ENCODE measurements around the gene EXO5.

Gene EXO5

GRCh38 chr1:40531381-40532061, 23.0 kb downstream of the EXO5 start, which contains the start of gene ZNF684:
ZNF684 (plus strand) TSS chr1:40531637; CDS start chr1:40533167, 1,530 bp downstream.
- TF ChIP-seq, protein P1, sequence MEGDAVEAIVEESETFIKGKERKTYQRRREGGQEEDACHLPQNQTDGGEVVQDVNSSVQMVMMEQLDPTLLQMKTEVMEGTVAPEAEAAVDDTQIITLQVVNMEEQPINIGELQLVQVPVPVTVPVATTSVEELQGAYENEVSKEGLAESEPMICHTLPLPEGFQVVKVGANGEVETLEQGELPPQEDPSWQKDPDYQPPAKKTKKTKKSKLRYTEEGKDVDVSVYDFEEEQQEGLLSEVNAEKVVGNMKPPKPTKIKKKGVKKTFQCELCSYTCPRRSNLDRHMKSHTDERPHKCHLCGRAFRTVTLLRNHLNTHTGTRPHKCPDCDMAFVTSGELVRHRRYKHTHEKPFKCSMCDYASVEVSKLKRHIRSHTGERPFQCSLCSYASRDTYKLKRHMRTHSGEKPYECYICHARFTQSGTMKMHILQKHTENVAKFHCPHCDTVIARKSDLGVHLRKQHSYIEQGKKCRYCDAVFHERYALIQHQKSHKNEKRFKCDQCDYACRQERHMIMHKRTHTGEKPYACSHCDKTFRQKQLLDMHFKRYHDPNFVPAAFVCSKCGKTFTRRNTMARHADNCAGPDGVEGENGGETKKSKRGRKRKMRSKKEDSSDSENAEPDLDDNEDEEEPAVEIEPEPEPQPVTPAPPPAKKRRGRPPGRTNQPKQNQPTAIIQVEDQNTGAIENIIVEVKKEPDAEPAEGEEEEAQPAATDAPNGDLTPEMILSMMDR (IDR thresholded peaks at IDR 0.05; ENCODE audit: low read depth, low read length) = no peak
- peak; percentile 77 for DNase-seq (ENCODE audit: extremely low read depth, low read depth)

DNA sequence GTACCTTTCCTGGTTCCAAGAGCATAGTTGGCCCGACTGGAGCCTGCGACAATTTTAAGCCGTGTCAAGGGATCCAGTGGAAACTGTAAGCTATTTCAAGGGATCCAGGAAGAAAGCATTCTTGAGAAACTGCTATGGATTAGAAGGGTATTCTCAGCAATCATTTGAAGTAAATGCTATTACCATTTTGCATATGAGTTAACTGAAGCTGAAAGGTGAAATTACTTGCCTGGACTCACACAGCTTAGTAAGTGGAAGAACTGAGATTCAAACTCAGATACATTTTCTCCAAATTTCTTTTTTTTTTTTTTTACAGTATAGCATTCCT, 23.5 kb downstream of the EXO5 start:
- TF ChIP-seq, protein P1 (IDR thresholded peaks at IDR 0.05; ENCODE audit: low read depth, low read length) = no peak
- DNase-seq (ENCODE audit: extremely low read depth, low read depth) = no peak

DNA sequence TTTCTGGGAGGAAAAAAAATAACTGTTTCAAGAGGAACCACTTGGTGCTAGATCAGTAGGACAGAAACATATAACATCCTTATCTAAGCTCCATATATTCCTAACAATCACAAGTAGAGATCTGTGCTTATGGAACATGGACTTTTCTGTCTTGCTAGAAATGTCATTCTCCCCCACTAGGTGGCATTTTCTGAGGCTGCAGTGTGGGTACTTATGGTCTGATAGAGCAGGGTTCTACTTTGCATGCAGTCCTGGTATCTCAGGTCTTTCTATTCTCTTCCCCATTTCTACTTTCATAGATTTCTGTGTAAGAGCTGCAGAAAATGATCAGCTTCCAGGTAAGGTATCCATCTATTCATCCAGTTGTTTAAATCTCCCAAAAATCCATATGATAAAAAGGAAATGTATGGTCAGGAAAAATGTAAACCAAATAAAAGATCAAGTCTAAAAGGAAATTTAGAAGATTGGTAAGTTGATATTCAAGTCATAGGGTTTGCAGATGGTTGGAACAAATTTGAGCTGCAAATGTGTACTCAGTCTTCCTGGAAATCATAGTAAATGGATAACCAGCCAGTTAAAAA, 24.4 kb downstream of the EXO5 start:
- TF ChIP-seq, protein P1 (IDR thresholded peaks at IDR 0.05; ENCODE audit: low read depth, low read length) = peak; percentile 62
- DNase-seq (ENCODE audit: extremely low read depth, low read depth) = no peak

DNA sequence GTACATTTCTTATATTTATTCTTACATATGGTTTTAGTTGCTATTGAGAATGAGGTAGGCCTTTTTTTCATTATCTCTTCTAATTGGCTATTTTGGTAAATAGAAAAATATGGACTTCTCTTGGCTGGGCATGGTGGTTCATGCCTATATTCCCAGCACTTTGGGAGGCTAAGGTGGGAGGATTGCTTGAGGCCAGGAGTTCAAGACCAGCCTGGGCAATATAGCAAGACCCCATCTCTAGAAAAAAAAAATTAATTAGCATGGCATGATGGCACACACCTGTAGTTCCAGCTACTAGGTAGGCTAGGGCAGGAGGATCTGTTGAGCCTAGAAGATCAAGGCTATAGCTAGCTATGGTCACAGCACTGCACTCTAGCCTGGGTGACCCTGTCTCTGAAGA, 26.0 kb downstream of the EXO5 start:
- TF ChIP-seq, protein P1 (IDR thresholded peaks at IDR 0.05; ENCODE audit: low read depth, low read length) = no peak

DNA sequence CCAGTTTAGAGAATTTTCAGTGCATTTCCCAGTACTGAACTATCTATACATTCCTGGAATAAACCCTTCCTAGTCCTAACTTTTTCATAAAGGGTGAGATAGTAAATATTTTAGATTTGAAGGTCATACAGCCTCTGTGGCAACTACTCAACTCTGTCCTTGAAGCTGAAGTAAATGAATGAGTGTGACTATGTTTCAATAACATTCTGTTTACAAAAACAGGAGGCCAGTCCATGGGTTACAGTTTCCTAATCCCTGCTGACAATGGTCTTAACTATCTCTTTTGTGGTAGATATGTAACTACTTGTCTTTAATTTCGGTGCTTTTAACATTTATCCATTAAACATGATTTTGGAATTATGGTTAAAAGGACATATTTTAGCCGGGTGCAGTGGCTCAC, 27.2 kb downstream of the EXO5 start:
- DNase-seq (ENCODE audit: extremely low read depth, low read depth) = no peak
- TF ChIP-seq, protein P1 (IDR thresholded peaks at IDR 0.05; ENCODE audit: low read depth, low read length) = no peak

More for the DNA sequence above, 26.0 kb downstream of the EXO5 start:
- DNase-seq (ENCODE audit: extremely low read depth, low read depth) = no peak

DNA sequence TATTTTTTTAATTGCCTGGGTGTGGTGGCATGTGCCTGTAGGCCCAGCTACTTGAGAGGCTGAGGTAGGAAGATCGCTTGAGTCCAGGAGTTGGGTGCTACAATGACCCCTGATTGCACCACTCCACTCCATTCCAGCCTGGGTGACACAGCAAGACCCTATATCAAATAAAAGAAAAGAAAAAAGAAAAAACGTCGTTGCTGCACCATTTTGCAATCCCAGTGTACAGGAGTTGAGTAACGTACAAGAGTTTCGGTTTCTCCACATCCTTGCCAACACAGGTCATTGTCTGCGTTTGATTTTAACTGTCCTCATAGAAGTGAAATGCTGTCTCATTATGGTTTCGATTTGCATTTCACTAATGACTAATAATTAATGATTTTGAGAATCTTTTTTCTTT, 30.8 kb downstream of the EXO5 start:
- no peak for DNase-seq (ENCODE audit: extremely low read depth, low read depth)
- TF ChIP-seq, protein P1 (IDR thresholded peaks at IDR 0.05; ENCODE audit: low read depth, low read length) = no peak

- TF ChIP-seq, protein P1 (IDR thresholded peaks at IDR 0.05; ENCODE audit: low read depth, low read length) = no peak
- DNase-seq (ENCODE audit: extremely low read depth, low read depth) = no peak
Observed at GRCh38 chr1:40546957-40547356, 38.4 kb downstream of the EXO5 start.

Measured in AG09319 (cell line).